HG02610 (cell line): ENCODE results near the gene ATP8B4.
A peak's percentile ranks its signal among the peaks of the same experiment; 100 is the strongest.
"Not testable (repeated sequence)": the region's sequence is repeated elsewhere in the genome, so short reads cannot be mapped to it uniquely, and the experiment has no call there.

ENCODE experiments used
- ATAC-seq: cut with Tn5 transposase; IDR thresholded peaks from one replicate; pipeline ENCODE4 v1.9.1; 2021; ENCODE audit warnings: mild to moderate bottlenecking, moderate library complexity; ENCODE audit not compliant: unreplicated experiment

ATP8B4 gene

DNA sequence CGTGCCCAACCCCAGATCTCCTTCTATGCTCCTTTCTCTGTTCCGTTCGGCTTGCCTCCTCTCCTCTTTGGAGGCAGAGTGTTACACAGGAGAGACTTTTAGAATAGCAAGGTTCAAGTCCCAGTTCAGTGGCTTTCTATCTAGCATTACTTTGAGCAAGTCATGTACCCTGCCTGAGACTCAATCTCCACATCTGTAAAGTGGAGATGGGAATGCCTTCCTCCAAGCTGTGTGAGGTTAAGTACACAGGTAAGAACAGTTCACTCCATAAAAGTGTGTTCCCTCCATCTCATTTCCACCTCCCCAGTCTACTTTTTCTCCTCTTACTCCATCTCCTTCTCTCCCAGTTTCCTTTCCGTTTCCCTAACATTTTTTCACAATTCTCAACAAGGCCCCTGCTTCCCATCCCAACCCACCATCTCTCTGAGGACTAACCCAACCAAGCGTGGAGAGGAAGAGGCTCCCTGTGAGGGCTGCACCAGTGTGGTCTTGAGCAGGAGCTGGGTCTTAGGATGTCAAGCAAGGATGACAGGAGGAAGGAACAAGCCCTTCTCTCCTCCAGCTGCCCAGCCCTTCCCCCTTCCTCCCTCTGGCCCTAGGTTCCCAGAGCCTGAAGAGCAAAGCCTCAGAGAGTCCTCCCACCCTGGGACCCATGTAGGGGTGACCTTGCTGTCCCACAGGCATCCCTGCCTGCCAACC lies 6.4 kb downstream of the ATP8B4 start:
- ATAC-seq: peak; percentile 11

GRCh38 chr15:50110285-50110684 lies 8.7 kb downstream of the ATP8B4 start:
- no peak for ATAC-seq

DNA sequence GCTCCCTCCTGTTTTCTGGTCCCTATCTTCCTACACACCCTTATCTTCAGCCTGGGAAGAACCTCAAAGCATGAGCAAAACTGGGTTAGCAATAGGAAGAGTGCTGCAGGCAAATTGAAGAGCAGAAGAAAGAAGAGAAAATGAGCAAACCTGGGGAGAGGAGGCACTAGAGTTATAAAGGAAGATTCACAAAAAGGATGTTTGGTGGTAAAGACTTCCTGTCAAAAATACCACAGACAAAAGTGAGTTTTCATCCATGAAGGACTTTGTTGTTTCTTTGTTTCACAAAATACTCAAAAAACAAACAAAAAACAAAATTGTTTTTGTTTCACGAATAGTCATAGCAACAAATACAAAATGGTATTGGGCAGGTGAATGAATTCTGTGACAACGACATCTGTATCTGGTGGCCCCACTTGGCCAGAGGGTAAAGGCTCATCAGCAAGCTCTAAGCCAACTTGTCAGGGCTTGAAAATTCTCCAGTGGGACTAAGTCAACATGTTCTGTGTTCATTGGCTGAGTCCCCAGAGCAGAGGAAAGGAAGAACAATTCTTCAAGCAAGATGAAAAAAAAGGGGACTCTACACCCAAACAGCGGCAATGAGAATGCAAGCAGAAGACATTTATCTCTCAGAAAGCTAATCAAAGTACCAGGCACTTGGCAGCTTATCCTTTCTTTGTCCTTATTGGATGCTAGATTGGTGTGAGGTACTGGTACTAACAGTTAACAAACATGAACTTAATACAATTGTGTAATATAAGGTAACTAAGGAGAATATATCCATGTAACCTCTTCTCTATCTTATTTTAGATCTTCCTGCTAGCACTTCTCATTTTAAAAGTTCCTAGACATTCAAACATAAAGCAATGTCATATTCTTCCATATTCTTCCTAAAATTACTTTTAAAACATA lies 9.7 kb downstream of the ATP8B4 start:
- ATAC-seq: no peak

- no peak for ATAC-seq
Observed at GRCh38 chr15:50108461-50108860, 10.6 kb downstream of the ATP8B4 start.

GRCh38 chr15:50107591-50108408 lies 11.2 kb downstream of the ATP8B4 start:
- ATAC-seq: peak; percentile 97

GRCh38 chr15:50107157-50107556 lies 11.9 kb downstream of the ATP8B4 start:
- no peak for ATAC-seq

DNA sequence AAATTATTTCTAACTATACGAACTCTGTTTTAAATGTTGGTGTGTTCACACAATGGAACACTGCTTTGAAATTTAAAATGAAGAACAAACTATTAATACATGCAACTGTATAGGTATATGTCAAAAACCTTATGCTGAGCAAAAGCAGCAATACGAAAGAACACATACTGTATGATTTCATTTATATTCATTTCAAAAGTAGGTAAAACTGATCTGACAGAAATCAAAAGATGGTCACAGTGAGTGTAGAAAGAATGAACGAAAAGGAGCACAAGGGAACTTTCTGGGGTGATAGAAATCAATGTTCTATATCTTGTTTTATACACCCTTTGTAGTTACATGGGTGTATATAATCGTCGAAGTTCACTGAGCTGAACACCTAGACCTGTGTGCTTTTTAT lies 12.6 kb downstream of the ATP8B4 start:
- no peak for ATAC-seq

GRCh38 chr15:50100486-50100885 lies 18.5 kb downstream of the ATP8B4 start:
- no peak for ATAC-seq

- no peak for ATAC-seq
Observed at GRCh38 chr15:50098545-50098944, 20.5 kb downstream of the ATP8B4 start.

DNA sequence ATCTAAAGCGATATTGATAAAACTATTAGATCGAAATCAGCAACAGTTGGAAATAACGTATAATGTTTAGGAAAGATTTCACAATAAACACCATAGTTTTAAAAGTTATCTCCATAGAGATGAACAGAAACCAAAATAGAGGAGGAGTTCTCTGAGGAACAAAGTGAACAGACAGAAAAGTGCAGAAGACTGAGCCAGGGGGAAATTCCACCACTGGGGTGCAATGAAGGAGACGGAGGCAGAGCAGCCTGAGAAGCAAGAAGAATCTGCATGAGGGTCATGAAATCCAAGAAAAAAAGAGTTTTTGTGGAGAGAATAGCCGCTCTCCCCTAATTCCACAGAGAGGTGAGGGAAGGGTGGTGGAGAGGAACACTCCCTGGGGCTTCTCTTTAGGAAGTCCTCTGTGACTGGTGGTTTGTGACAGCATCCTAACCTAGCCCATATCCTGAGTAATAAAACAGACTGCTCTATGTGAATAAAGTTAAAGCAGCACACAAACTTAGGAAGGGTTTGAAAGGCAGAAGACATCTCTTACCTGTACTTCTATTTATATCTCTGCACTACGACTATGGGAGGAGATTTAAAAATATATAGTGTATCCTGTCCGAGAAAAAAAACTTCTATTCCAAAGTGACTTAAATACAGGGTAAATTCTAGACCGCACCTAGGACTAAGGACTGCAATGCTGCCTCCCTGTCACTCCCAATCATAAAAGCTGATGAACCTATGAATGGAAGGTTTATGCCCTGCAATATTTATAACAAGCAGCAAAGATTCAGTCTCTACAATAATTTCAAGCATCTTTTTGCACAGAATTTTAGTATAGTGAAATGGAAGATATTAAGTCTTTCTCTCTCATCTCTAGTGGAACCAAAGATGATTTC lies 22.9 kb downstream of the ATP8B4 start:
- ATAC-seq: no peak

DNA sequence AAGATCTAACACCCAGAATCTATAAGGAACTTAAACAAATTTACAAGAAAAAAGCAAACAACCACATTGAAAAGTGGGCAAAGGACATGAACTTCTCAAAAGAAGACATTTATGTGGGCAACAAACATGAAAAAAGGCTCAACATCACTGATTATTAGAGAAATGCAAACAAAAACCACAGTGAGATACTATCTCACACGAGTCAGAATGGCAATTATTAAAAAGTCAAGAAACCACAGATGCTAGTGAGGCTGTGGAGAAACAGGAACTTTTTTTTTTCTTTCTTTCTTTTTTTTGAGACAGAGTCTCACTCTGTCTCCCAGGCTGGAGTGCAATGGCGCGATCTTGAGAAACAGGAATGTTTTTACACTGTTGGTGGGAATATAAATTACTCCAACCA lies 29.6 kb downstream of the ATP8B4 start:
- not testable (repeated sequence) for ATAC-seq

GRCh38 chr15:50084932-50085331 lies 34.1 kb downstream of the ATP8B4 start:
- no peak for ATAC-seq

DNA sequence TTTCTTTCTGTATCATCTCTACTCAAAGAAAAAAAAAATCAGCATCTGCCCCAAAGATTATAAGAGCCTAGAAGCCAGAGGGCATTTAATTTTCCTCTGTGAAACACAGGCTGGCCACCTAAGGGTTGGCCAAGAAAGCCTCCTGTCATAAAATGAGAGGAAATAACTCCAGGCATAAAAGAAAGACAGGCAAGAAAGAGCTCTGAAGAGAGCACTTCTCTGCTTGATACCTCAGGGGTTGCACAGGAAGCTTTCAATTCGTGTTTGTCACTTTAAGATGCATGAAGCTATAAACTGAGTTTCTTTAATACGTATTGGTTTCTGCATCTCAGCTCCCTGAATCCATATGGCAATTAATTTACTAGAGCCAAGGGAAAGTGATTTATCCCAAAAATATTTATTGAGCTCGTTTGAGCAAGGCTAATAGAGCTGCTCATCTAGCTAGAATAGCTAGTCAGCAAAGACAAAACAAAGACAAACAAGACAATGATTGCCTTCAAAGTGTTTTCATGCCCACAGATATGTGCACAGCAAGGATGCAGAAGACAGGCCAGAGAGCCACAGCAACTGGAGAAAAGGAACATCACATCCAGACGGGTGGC lies 35.5 kb downstream of the ATP8B4 start:
- ATAC-seq: no peak

DNA sequence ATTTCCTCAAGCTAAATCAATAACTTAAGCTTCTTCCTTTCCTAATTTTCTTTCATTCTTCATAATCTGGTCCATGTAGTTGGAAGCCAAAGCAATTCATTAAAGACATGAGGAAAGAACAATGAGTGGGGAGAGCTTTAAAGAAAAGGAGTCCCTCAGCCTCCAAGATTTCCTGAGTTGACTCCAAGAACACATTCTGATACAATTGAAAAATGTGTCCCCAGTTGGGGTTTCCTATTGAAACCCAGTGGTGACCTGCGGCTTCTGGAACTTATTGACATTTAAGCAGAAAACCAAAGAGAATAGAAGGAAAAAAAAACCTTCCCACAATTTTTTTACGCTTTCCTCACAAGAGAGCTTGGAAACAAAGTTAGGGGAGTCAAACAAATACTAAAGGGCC lies 37.0 kb downstream of the ATP8B4 start:
- ATAC-seq: no peak

GRCh38 chr15:50077651-50078050 lies 41.4 kb downstream of the ATP8B4 start:
- no peak for ATAC-seq

DNA sequence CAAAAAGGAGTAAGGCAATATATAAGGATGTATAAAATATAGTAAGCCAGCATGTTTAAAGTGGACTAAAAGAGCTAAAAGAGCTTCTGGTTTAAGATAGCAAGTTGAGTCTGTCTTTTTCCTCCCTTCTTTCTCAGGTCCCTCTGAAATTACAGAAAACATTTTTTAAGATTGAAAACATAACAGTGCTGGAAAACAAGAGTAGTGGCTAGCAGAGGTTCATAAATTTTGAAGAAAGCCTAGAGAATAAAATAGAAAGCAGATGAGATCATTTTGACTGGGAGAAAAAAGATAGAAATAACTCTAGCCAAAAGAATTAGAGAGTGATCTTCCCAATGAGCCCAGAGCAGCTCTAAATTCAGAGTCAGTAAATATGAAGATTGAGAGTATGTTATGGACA lies 41.9 kb downstream of the ATP8B4 start:
- no peak for ATAC-seq

GRCh38 chr15:50075319-50075718 lies 43.7 kb downstream of the ATP8B4 start:
- no peak for ATAC-seq

GRCh38 chr15:50071551-50072258 lies 47.3 kb downstream of the ATP8B4 start:
- ATAC-seq: no peak

GRCh38 chr15:50068016-50068415 lies 51.0 kb downstream of the ATP8B4 start:
- no peak for ATAC-seq
